KG1 (cell line): ENCODE data around the gene SPOCK1.
A peak's percentile ranks its signal among the peaks of the same experiment; 100 is the strongest.
"Not testable (repeated sequence)": the region's sequence is repeated elsewhere in the genome, so short reads cannot be mapped to it uniquely, and the experiment has no call there.

ENCODE experiments used
- DNase-seq: peaks from one replicate; lab custom pipeline; 2025; lab: John Stamatoyannopoulos, UW

SPOCK1 gene

GRCh38 chr5:137498736-137499505 is at the start of gene SPOCK1:
TSS of gene SPOCK1 (minus strand) at chr5:137499326.
- DNase-seq = peak; percentile 3

DNA sequence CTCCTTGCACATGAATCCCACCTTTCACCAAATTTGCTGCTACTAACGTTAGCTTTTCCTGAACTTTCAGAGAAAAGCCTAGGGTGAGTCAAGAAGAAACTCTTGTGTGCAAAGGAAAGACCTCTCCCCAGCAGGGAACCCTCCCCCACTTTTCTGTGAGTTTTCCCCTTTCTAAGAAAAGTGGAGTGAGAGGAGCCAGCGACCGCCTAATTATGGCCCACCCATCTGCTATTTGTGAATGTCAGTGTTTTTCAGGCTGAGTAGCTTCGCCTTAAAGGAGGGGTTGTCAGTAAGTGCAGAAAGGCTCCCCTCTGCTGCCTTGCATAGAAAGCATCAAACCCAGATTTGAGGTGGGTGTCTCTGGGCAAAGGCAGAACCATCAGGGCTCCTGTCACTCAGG is 46.8 kb upstream of the SPOCK1 start:
- no peak for DNase-seq

GRCh38 chr5:137535449-137535848 is 36.3 kb upstream of the SPOCK1 start:
- DNase-seq = not testable (repeated sequence)

DNA sequence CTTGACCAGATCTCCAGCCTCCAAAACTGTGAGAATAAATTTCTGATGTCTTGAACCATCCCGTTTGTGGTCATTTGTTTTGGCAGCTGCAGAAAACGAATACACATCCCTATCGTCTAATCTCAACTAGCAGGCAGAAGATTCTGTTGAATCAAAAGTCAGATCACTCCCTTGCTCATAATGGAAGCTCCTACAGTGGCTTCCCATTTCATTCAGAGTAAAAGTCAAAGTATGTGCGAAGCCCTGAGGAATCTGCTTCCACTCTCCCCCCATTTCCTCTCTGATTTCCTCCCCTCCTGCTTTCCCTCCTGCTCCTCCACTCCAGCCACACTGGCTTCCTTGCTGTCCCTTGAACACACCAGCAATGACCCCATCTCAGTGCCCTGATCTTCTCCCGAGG is 34.8 kb upstream of the SPOCK1 start:
- DNase-seq = no peak

GRCh38 chr5:137531266-137531665 is 32.1 kb upstream of the SPOCK1 start:
- DNase-seq = no peak

DNA sequence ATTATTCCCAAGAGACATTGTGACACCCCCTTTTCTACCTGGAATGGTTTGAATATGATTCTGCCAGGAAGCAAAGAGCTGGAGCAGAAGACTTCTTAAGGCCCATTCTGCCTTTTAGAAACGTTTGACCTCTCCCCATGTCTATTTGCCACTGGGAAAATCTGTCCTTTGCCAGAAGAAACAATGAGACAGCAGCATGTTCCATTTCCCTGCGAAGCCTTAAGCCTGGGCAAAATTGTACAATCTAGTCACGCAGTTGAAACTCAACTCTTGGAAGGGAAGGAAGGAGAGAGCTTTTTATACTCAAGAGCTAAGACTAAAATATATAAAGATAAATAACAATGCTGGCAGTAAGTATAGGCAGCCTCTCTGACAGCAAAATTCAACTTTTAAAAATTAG is 22.1 kb upstream of the SPOCK1 start:
- no peak for DNase-seq

GRCh38 chr5:137516961-137517360 is 17.8 kb upstream of the SPOCK1 start:
- DNase-seq = no peak

DNA sequence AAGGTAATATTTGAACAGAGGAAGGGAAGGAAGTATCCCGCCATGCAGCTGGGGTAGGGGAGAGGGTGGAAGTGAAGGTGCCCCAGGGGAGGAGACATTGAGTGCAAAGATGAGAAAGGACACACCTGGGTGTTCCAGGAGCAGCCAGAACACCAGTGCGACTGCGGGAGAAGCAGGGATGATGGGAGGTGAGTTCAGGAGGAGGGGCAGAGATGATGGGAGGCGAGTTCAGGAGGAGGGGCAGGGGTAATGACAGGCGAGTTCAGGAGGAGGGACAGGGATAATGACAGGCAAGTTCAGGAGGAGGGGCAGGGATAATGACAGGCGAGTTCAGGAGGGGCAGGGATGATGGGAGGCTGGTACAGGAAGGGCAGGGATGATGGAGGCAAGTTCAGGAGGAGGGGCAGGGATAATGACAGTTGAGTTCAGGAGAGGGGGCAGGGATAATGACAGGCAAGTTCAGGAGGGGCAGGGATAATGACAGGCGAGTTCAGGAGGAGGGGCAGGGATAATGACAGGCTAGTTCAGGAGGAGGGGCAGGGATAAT is 17.2 kb upstream of the SPOCK1 start:
- no peak for DNase-seq

- DNase-seq = no peak
These were observed 16.1 kb upstream of the SPOCK1 start for GRCh38 chr5:137515238-137515637.

DNA sequence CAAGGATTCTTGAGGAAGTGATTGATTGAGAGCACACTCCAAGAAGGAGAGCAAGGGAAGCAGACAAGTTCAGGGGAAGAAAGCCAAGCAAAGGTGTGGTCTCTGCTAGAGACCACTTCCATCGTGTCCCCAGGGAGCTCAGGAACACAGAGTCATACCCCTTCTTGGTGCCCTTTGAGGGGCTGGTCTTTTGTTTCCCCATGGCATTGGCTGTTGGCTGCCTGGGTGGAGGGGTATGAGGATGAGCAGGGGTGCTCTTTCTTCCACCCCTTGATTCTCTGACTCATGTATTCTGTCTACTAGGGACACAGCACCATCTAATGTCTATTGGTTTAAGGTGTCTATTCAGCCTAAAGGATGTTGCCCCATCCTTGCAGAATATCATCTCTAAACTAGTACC is 11.5 kb upstream of the SPOCK1 start:
- no peak for DNase-seq

- no peak for DNase-seq
These were observed 8.0 kb upstream of the SPOCK1 start for GRCh38 chr5:137507150-137507549.

DNA sequence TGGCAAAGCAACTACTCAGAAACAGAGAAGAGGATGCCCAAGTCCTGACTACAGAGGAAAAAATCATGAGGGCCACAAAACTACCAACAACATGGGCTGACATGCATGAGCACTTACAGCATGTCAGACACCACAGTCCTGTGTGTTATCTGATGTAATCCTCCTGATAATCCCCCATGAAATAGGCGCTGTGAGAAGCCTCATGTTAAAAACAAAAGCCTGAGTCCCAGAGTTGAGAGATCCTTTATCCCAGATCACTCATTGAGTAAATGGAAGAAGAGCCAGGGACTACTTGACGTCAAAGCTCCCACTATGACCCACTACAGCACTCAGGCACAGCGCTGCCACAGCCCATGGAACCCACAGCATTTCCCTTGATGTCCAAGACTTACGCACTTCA is 7.2 kb upstream of the SPOCK1 start:
- no peak for DNase-seq

GRCh38 chr5:137504916-137505315 is 5.8 kb upstream of the SPOCK1 start:
- no peak for DNase-seq

GRCh38 chr5:137503456-137503855 is 4.3 kb upstream of the SPOCK1 start:
- no peak for DNase-seq

- DNase-seq = no peak
These were observed 3.5 kb upstream of the SPOCK1 start for GRCh38 chr5:137502632-137503031.

GRCh38 chr5:137501846-137502406 is 2.8 kb upstream of the SPOCK1 start:
- no peak for DNase-seq

GRCh38 chr5:137501226-137501625 is 2.1 kb upstream of the SPOCK1 start:
- DNase-seq = no peak

GRCh38 chr5:137500615-137501225 is 1.6 kb upstream of the SPOCK1 start:
- DNase-seq = no peak

DNA sequence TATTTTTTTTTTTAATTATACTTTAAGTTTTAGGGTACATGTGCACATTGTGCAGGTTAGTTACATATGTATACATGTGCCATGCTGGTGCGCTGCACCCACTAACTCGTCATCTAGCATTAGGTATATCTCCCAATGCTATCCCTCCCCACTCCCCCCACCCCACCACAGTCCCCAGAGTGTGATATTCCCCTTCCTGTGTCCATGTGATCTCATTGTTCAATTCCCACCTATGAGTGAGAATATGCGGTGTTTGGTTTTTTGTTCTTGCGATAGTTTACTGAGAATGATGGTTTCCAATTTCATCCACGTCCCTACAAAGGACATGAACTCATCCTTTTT is 351 bp upstream of the SPOCK1 start:
- DNase-seq = not testable (repeated sequence)

DNA sequence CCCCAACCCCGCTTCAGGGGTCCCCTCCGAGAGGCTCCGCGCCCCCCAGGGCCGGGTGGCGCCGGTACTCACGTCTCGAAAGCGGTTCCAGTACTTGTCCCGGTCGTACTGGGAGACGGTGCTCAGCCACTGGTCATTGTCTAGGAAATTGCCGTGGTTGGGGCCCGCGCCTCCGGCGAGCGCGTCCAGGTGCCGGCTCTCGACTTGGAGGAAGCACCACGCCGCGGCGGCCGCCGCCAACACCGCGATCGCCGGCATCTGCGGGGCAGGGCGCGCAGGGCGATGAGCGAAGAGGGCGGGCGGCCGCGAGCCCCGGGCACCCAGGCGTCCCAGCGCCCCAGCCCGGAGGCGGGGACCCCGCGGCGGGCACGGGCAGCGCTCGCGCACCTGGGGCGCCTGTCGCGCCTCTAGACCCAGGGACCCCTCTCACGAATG is 808 bp downstream of the SPOCK1 start:
- DNase-seq = no peak

DNA sequence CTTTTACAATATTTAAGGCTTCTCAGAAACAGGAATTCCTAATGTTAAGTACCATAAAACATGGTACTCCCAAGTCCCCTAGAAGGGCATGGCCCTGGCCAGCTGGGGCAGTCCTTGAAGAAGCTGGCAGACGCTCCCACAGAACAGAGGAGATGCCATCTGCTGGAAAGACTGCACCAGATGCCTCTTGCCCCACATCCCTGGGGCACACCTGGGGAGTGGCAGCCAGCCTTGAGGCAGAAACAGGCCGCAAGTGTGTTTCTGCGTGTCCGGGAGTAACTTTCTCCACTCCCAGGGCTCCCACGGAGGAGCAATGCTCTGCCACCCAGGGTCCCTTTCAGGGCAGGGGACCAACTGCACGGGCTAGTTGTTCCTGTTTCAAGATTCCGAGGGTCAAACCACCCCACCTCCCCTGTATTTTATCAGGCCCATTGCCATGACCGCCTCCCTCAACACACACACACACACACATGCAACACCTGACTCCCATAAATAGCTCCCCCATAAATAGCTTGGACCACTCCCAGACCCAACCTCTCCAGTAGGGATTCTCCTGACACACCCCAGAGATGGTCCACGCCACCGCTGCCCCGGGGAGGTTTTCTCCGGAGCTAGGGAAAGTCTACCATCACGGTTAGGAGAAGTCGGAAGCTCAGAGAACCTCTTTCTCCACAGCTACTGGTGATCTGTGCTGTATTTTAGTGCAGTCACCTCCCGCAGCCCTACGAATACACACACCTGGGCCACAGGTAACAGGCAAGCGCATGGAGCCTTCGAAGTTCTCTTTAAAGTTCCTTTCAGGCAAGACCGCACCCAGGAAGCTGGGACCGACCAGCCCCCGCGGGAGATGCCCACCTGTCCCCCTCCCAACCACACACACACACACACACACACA is 1.5 kb downstream of the SPOCK1 start:
- no peak for DNase-seq

DNA sequence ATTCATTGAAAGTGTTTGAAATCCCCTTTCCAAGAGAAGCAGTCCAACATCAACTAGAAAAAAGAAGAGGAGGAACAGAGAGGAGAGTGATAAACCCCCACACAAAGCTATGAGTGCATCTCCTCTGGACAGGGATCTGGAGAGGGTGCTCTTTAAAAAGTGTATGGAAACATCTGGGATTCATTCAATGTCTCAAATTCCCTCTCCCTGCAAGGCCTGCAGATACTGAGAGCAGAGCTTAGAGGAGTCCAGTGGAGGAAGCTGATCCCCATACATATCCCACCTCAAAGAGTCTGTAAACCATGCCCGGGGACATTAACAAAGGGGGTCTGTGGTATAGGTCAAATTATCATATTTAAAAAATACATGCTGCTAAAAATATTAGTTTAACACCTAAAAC is 2.2 kb downstream of the SPOCK1 start:
- DNase-seq = no peak
